GM21576 (cell line): ENCODE measurements around the gene TSNAXIP1.
A peak's percentile ranks its signal among the peaks of the same experiment; 100 is the strongest.
"Not testable (repeated sequence)": the region's sequence is repeated elsewhere in the genome, so short reads cannot be mapped to it uniquely, and the experiment has no call there.

Source experiments
- ATAC-seq: cut with Tn5 transposase; IDR thresholded peaks from one replicate; pipeline ENCODE4 v1.9.1; 2021; ENCODE audit warnings: mild to moderate bottlenecking, moderate library complexity; ENCODE audit not compliant: unreplicated experiment

TSNAXIP1 gene

DNA sequence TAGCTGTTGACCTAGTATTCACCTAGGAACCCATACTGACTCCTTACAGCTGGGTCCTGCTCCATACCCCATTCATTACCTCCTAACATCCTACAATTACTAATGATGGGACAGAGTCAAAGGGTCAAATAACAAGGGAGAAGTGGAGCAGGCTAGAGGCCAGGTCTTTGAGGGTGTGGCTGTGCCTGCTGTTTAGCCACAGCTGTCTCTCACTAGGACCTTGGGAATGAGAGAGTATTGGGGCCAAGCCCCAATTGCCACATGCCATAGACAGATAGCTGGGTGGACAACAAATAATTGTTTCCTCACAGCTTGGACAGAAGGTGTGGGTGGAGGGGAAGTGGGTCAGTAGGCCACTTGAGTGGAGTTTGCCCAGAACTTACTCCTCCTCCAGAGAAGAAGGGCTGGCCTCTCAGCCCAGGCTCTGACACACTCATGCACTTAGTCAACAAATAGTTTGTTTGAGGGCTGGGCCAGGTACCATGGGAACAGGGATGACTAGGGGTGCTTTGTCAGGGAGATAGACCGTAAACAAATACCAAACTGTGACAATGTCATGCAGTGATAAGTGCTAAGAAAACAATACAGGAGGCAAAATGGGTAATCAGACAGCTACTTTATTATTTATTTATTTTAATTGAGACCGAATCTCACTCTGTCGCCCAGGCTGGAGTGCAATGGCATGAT, 51.0 kb downstream of the TSNAXIP1 start:
- ATAC-seq, result no peak

- ATAC-seq, result no peak
These were observed 51.8 kb downstream of the TSNAXIP1 start for GRCh38 chr16:67858500-67858899.

GRCh38 chr16:67860589-67861398, 54.1 kb downstream of the TSNAXIP1 start:
- ATAC-seq, result no peak

- no peak for ATAC-seq
These were observed 55.2 kb downstream of the TSNAXIP1 start for GRCh38 chr16:67861877-67862276.

GRCh38 chr16:67862623-67863583, 56.2 kb downstream of the TSNAXIP1 start:
- no peak for ATAC-seq

DNA sequence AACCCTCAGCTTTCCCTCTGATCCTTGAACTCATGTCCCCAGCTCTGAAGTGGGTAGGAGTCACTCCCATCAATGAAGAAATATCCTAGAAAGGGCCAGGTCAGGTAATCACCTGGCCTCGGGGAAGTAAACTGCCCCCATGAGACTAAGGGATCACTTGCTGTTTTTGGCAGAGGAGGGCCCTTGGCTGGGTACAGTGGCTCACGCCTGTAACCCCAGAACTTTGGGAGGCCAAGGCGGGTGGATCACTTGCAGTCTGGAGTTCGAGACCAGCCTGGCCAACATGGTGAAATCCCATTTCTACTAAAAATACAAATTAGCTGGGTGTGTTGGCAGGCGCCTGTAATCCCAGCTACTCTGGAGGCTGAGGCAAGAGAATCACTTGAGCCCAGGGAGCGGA, 57.4 kb downstream of the TSNAXIP1 start:
- ATAC-seq, result not testable (repeated sequence)

DNA sequence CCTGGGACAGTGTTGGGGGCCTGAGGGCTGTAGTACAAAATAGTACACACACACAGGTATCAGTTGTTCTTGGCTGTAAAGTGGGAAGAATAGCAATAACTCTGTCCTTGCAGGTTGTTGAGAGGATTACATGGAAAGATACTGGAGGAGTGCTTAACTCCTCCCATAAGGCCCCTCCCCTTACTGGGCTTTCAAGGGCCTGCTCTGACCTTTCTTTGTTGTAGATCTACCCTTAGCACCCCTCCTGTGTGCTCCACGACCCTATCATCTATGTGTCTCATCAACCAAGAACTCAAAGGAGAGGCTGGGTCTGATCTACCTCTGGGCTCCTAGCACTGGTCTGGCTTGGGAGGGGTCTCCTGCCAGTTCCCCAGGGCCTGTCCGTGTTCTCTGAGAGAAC, 57.9 kb downstream of the TSNAXIP1 start:
- ATAC-seq, result no peak

- ATAC-seq, result no peak
These were observed 58.6 kb downstream of the TSNAXIP1 start for GRCh38 chr16:67865318-67865717.

GRCh38 chr16:67868290-67868689, 61.6 kb downstream of the TSNAXIP1 start:
- no peak for ATAC-seq

GRCh38 chr16:67869653-67870052, 63.0 kb downstream of the TSNAXIP1 start:
- no peak for ATAC-seq

GRCh38 chr16:67871256-67871655, 64.6 kb downstream of the TSNAXIP1 start:
- no peak for ATAC-seq

GRCh38 chr16:67872131-67872630, 65.5 kb downstream of the TSNAXIP1 start:
- no peak for ATAC-seq

GRCh38 chr16:67872631-67873434, 66.1 kb downstream of the TSNAXIP1 start, which contains the start of gene EDC4:
TSS of gene EDC4 (plus strand) at chr16:67873052. CDS start at chr16:67873262, 210 bp downstream.
- ATAC-seq, result peak; percentile 61

- ATAC-seq, result no peak
These were observed 67.0 kb downstream of the TSNAXIP1 start for GRCh38 chr16:67873435-67874370.

DNA sequence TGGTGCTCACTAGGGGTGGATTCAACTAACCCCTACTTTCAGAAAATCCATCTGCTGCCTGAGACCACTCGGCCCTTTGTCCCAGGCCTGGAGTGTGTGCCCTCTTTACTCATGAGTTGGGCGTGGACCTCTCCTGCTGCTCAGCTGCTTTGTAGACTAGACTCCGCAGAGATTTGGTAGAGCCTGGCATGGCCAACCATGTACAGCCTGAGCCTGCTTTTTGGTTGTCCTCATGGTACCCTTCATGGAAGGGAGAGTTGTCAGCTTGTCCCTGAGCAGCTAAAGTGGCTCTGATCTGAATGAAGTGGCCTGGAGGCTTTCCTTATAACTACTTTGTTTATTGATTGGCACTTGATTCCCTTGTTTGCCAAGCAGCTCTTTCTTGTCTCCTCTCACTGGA, 67.7 kb downstream of the TSNAXIP1 start:
- no peak for ATAC-seq

DNA sequence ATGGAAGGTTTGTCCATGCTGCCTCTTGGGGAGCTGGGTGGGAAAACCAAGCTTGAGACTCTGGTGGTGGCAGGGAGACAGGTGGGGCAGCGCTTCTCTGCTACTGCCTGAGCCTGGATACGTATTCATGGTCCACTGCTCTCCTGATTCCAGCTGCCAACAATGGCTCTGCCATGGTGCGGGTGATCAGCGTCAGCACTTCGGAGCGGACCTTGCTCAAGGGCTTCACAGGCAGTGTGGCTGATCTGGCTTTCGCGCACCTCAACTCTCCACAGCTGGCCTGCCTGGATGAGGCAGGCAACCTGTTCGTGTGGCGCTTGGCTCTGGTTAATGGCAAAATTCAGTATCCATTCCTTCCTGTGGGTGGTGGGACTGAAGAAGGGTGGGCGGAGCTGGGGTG, 70.4 kb downstream of the TSNAXIP1 start:
- ATAC-seq, result no peak
